ENCODE measurements around the gene CMTR1.

The CMTR1 gene

DNA sequence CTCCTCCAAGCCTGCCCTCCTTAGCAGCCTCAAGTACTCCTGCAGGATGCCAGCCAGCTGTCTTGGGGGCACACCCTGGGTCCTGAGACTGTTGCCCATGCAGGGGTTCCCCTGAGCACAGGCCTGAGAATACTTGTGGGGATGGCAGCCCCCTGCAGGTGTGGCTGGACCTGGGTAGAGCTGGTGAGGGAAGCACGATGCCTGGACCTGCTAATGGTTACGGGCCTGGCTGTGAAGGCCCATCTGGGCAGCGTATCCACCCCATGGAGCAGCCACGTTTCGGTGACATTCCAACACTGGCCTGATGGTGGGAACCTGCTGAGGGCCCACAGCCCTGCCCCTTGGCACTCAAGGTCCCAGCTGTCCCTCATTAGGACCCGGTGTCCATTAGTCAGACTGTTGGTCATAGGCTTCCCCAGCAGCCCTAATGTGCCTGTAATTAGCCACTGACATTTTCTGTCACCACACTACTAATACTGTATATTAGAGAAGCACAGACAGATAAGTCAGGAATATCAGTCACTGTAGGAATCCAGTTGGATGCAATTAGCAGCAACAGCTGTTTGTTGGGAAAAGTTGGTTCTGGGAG lies 46.3 kb downstream of the CMTR1 start:
- no peak for DNase-seq (ENCODE audit: low read depth)

- no peak for DNase-seq (ENCODE audit: low read depth)
These were observed 47.2 kb downstream of the CMTR1 start for GRCh38 chr6:37480118-37480736.

GRCh38 chr6:37480951-37481534 lies 48.0 kb downstream of the CMTR1 start:
- no peak for DNase-seq (ENCODE audit: low read depth)

GRCh38 chr6:37481711-37482605 lies 48.9 kb downstream of the CMTR1 start:
- DNase-seq (ENCODE audit: low read depth): no peak

DNA sequence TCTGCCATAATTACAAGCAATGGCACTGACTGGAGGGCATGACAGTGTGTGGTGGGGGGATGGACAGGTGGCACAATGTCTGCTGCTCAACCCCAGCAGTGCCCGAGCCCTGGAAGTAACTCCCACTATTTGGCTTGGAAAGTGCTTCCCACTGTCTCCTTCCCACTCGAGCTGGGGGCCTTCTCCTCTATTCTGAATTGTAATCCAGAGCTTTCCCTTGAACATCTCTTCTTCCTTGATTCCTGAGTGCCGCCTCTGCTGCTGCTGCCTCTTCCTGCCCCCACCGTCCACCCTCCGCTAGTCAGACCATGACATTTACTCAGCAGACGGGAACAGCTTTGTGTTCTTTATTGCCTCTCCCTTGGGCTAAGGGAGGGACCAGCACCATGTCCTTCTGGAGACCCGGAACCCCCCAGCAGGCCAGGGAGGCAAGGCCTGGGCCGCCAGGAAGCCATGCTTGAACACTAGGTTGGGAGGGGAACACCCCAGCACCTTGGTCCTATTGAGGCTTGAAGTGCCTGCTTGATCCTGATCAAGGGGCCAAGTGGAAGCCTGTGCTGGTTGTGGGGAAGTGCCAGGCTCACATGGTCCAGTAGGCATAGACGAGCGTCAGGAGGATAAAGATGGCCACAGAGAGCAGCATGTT lies 49.7 kb downstream of the CMTR1 start:
- DNase-seq (ENCODE audit: low read depth): no peak

GRCh38 chr6:37483252-37483901 lies 50.4 kb downstream of the CMTR1 start:
- DNase-seq (ENCODE audit: low read depth): no peak

- DNase-seq (ENCODE audit: low read depth): no peak
These were observed 51.1 kb downstream of the CMTR1 start for GRCh38 chr6:37483917-37484785.

GRCh38 chr6:37484786-37485170 lies 51.8 kb downstream of the CMTR1 start:
- DNase-seq (ENCODE audit: low read depth): no peak

- no peak for DNase-seq (ENCODE audit: low read depth)
These were observed 52.3 kb downstream of the CMTR1 start for GRCh38 chr6:37485291-37485702.

DNA sequence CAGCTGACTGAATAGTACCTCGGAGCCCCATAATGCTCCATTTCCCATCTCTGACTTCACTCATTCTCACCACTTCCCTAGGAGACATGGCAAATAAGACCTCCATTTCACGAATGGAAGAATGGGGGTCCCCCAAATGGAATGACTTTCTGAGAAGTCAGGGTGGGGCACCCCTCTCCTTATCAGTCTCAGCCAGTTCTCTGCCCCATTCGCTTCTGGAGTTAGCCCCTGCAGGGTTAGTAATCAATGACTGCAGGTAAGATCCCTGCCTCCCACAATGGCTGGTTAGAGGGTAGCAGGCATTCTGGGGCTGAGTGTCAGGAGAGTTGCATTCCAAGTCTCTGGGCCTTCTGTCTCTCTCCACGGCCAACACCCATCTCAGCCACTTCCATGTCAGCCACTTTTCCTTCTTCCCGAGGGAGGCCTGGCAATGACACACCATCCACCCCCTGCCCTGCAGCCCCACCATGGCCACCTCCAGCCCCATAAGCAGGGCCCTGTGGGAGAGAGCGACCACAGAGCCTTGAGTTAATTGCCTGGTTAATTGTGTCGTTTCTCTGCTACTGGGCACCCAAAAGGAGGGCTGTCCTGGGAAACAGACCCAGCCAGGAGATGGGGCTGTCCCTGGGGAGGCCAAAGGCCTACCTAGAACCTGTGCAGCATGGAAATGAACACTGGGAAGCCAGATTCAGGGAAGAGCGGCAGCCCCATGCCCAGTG lies 53.3 kb downstream of the CMTR1 start:
- DNase-seq (ENCODE audit: low read depth): no peak

- no peak for DNase-seq (ENCODE audit: low read depth)
These were observed 54.8 kb downstream of the CMTR1 start for GRCh38 chr6:37487591-37488380.

DNA sequence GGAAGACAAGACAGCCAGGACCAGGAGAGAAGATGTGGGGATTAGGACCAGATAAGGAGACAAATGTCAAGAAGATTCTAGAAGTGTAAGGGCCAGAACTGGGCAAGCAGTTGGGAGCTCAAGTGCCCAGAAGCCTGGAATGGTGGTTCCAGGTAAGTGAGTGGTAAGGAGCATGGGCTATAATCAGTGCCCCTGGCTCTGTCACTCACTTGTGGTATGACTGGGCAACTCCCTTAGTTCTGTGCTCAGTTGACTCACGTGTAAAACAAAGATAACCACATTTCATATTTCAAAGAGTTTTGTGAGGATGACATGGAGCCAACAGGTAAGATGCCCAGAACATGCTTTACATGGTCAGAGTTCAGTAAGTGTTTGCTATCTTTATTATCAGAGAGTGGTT lies 55.5 kb downstream of the CMTR1 start:
- DNase-seq (ENCODE audit: low read depth): no peak

DNA sequence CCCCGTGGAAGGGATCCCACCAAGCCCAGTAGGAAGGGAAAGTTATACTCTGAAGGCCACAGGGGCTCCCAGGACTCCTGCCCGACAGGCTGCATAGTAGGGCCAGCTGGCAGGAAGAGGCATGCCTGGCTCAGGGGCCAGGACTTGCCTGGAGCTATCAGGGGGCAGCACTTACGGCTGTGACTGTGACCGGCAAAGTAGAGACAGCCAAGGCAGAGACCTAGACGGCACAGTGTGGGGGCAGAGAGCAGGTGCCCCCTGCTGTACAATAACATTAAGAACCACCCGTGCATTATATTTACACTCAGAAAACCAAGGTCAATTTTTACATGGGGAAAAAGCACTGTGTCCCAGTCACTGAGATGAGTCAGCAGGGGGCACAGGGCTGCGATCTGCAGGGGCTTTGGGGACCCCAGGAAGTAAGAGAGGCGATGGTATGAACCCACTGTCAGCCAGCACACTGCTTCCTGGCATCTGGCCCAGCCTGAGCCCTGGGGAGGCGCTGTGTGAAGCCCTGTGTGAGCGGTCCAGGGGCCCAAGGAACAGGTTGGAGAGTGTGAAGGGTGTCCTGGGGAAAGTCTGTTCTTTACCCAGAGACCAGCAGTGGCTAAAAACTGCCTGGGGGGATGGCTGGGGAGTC lies 56.8 kb downstream of the CMTR1 start:
- DNase-seq (ENCODE audit: low read depth): no peak

GRCh38 chr6:37490536-37491170 lies 57.6 kb downstream of the CMTR1 start:
- no peak for DNase-seq (ENCODE audit: low read depth)

GRCh38 chr6:37491171-37491829 lies 58.3 kb downstream of the CMTR1 start:
- no peak for DNase-seq (ENCODE audit: low read depth)

- no peak for DNase-seq (ENCODE audit: low read depth)
These were observed 58.8 kb downstream of the CMTR1 start for GRCh38 chr6:37491830-37492208.

DNA sequence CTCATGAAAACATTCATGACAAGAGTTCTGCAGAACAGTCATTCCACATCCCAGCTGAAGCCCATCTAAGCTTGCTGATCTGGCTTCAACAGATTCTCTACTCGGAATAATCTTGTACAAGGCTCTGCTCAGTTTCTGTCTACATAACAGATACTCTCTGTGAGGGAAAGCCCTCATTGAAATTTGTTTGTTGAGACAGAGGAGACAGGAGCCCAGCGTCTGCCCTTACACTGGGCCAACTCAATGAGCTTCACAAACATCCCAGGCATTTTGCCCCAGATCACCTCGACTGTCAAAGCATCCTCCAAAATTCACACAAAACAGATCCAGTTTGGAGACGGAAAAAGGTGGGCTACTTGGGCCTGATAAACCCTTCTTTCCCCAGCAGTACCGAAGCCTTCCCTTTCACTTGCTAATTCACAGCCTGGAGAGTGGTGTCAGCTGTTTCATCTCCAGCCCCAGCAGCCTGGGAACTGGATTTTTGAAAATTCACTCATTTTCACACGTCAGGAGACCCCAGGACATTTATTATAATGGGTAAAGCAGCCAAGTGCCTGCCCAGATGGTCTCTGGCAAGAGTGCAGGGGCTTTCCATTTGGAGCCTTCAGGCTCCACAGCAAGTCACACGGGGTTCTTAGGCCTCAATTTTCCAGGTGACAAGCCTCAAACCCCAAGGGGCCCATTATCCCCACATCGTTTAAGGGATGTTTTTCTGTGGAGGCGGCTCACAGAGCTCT lies 59.4 kb downstream of the CMTR1 start:
- no peak for DNase-seq (ENCODE audit: low read depth)
